HG02798 (cell line): ENCODE results near the gene CERS6.
A peak's percentile ranks its signal among the peaks of the same experiment; 100 is the strongest.

Experiments used
- ATAC-seq: cut with Tn5 transposase; IDR thresholded peaks from one replicate; pipeline ENCODE4 v1.9.1; 2021; ENCODE audit warnings: mild to moderate bottlenecking; ENCODE audit not compliant: unreplicated experiment, poor library complexity

The CERS6 gene

GRCh38 chr2:168712053-168712452 lies 256.0 kb downstream of the CERS6 start:
- peak; percentile 97 for ATAC-seq

- ATAC-seq, result no peak
These were observed 257.3 kb downstream of the CERS6 start for GRCh38 chr2:168713325-168713724.

- ATAC-seq, result no peak
These were observed 259.8 kb downstream of the CERS6 start for GRCh38 chr2:168715849-168716248.

- no peak for ATAC-seq
These were observed 260.8 kb downstream of the CERS6 start for GRCh38 chr2:168716839-168717238.

- no peak for ATAC-seq
These were observed 261.9 kb downstream of the CERS6 start for GRCh38 chr2:168717790-168718502.

- no peak for ATAC-seq
These were observed 262.6 kb downstream of the CERS6 start for GRCh38 chr2:168718622-168719021.

- no peak for ATAC-seq
These were observed 263.4 kb downstream of the CERS6 start for GRCh38 chr2:168719446-168719845.

- ATAC-seq, result no peak
These were observed 266.5 kb downstream of the CERS6 start for GRCh38 chr2:168722592-168722991.

- ATAC-seq, result no peak
These were observed 267.3 kb downstream of the CERS6 start for GRCh38 chr2:168723275-168723899.

GRCh38 chr2:168726375-168726774 lies 270.3 kb downstream of the CERS6 start:
- peak; percentile 53 for ATAC-seq

- no peak for ATAC-seq
These were observed 271.9 kb downstream of the CERS6 start for GRCh38 chr2:168727904-168728470.

- ATAC-seq, result no peak
These were observed 273.4 kb downstream of the CERS6 start for GRCh38 chr2:168729455-168729854.

GRCh38 chr2:168730344-168730743 lies 274.3 kb downstream of the CERS6 start:
- ATAC-seq, result no peak

GRCh38 chr2:168731002-168731401 lies 274.9 kb downstream of the CERS6 start:
- no peak for ATAC-seq

GRCh38 chr2:168731616-168732015 lies 275.5 kb downstream of the CERS6 start:
- ATAC-seq, result no peak

- ATAC-seq, result no peak
These were observed 276.0 kb downstream of the CERS6 start for GRCh38 chr2:168732100-168732499.

GRCh38 chr2:168732506-168732905 lies 276.4 kb downstream of the CERS6 start:
- ATAC-seq, result no peak

GRCh38 chr2:168734199-168734760 lies 278.2 kb downstream of the CERS6 start:
- no peak for ATAC-seq

GRCh38 chr2:168736649-168737445 lies 280.8 kb downstream of the CERS6 start:
- ATAC-seq, result no peak

- no peak for ATAC-seq
These were observed 282.0 kb downstream of the CERS6 start for GRCh38 chr2:168738062-168738461.

- no peak for ATAC-seq
These were observed 284.3 kb downstream of the CERS6 start for GRCh38 chr2:168740360-168740759.
